Neural cell (in vitro differentiated cells): ENCODE measurements around the gene SIGLEC10. TPM values are rescaled to one million over a fixed set of nuclear protein-coding genes. Genes with fewer than 3 reads are reported as not detected.

Experiments
- H2AFZ ChIP-seq: fragments of 200-600, 300-800 bp; sonication (generic), shearing (Covaris generic); 2 replicates; pipeline ENCODE4 v1.6.0; 2014; ENCODE audit warnings: low read depth, mild to moderate bottlenecking, antibody characterized with exemption, low read length, moderate library complexity
- H3F3A ChIP-seq: fragments of 200-600 bp; shearing (Covaris generic); 2 replicates; pipeline ENCODE4 v1.6.1; 2016; ENCODE audit warnings: mild to moderate bottlenecking, moderate library complexity, mixed read lengths, antibody characterized with exemption, low read length; ENCODE audit not compliant: insufficient read depth, poor library complexity, severe bottlenecking
- H3K27ac ChIP-seq: fragments of 200-600, 300-800 bp; sonication (generic), shearing (Covaris generic); 2 replicates; pipeline ENCODE4 v1.5.1; 2014; ENCODE audit warnings: mild to moderate bottlenecking, low read length, moderate library complexity
- H3K27me3 ChIP-seq: fragments of 300-800, 200-600 bp; sonication (generic), shearing (Covaris generic); 2 replicates; pipeline ENCODE4 v1.6.0; 2014; ENCODE audit warnings: mild to moderate bottlenecking, low read depth, low read length, moderate library complexity; ENCODE audit not compliant: insufficient read depth
- H3K36me3 ChIP-seq: fragments of 300-800, 200-600 bp; sonication (generic), shearing (Covaris generic); 2 replicates; pipeline ENCODE4 v1.5.1; 2014; ENCODE audit warnings: mild to moderate bottlenecking, antibody characterized with exemption, low read length, moderate library complexity; ENCODE audit not compliant: insufficient read depth
- H3K4me2 ChIP-seq: fragments of 300-800, 200-600 bp; sonication (generic), shearing (Covaris generic); 2 replicates; pipeline ENCODE4 v1.6.0; 2014; ENCODE audit warnings: mild to moderate bottlenecking, low read length
- H3K4me3 ChIP-seq: fragments of 300-800, 200-600 bp; sonication (generic), shearing (Covaris generic); 2 replicates; pipeline ENCODE4 v1.5.1; 2014; ENCODE audit warnings: mild to moderate bottlenecking, low read length, moderate library complexity
- H3K79me2 ChIP-seq: fragments of 200-600 bp; shearing (Covaris generic); replicated peaks from 2 replicates; pipeline ENCODE4 v1.6.0; 2014; ENCODE audit warnings: mild to moderate bottlenecking, low read length, moderate library complexity; ENCODE audit not compliant: insufficient read depth
- H3K9ac ChIP-seq: fragments of 300-800, 200-600 bp; sonication (generic), shearing (Covaris generic); 2 replicates; pipeline ENCODE4 v1.6.1; 2016; ENCODE audit warnings: mild to moderate bottlenecking, low read length, mixed read lengths
- H3K9me2 ChIP-seq: fragments of 200-600 bp; shearing (Covaris generic); 2 replicates; pipeline ENCODE4 v1.6.1; 2016; ENCODE audit warnings: mild to moderate bottlenecking, low read length, mixed read lengths; ENCODE audit not compliant: insufficient read depth
- H3K9me3 ChIP-seq: fragments of 200-600, 300-800 bp; sonication (generic), shearing (Covaris generic); 2 replicates; pipeline ENCODE4 v1.6.1; 2016; ENCODE audit warnings: mild to moderate bottlenecking, mixed run types, low read length, moderate library complexity, mixed read lengths
- H4K20me1 ChIP-seq: fragments of 200-600 bp; shearing (Covaris generic); 2 replicates; pipeline ENCODE4 v1.6.1; 2016; ENCODE audit warnings: mild to moderate bottlenecking, mixed run types; ENCODE audit not compliant: insufficient read depth
- EP300 ChIP-seq: fragments of 450-650 bp; conservative IDR thresholded peaks from 2 replicates; pipeline ENCODE4 v1.6.1; 2014; ENCODE audit warnings: antibody characterized with exemption, mild to moderate bottlenecking, moderate library complexity; ENCODE audit not compliant: poor library complexity, severe bottlenecking
- EZH2 ChIP-seq: fragments of 200-600, 300-800 bp; shearing (Covaris generic), sonication (generic); IDR thresholded peaks from 2 replicates; pipeline ENCODE4 v1.6.1; 2014; ENCODE audit warnings: antibody characterized with exemption, low read length, borderline replicate concordance, mild to moderate bottlenecking; ENCODE audit not compliant: insufficient read depth, poor library complexity, severe bottlenecking
- MXI1 ChIP-seq: fragments of 450-650 bp; conservative IDR thresholded peaks from 2 replicates; pipeline ENCODE4 v1.6.1; 2014; ENCODE audit warnings: antibody characterized with exemption, mild to moderate bottlenecking; ENCODE audit not compliant: poor library complexity, severe bottlenecking
- POLR2AphosphoS5 ChIP-seq: IDR thresholded peaks from 2 replicates; pipeline ENCODE4 v1.6.1; 2012
- REST ChIP-seq: IDR thresholded peaks from 2 replicates; pipeline ENCODE4 v1.6.1; 2012; ENCODE audit warnings: borderline replicate concordance
- SMC3 ChIP-seq: fragments of 450-650 bp; conservative IDR thresholded peaks from 2 replicates; pipeline ENCODE4 v1.6.1; 2014; ENCODE audit warnings: antibody characterized with exemption, mild to moderate bottlenecking, moderate library complexity; ENCODE audit not compliant: poor library complexity
- TAF1 ChIP-seq: IDR thresholded peaks from 2 replicates; pipeline ENCODE4 v1.6.1; 2012; ENCODE audit warnings: low read depth
- polyA plus RNA-seq: library from polyadenylated mRNA; depleted of rRNA; stranded (reverse); fragments of >200 nt; gene quantifications from 2 replicates; pipeline ENCODE4 v1.2.3, GENCODE V29; 2014
- TF ChIP-seq, protein P1 (sequence below): fragments of 450-650 bp; IDR thresholded peaks from 2 replicates; pipeline ENCODE4 v1.5.1; 2014; ENCODE audit warnings: antibody characterized with exemption, mild to moderate bottlenecking, moderate library complexity; ENCODE audit not compliant: poor library complexity, severe bottlenecking

The SIGLEC10 gene
- polyA plus RNA-seq, 1 donor from 2014 or later = not detected

DNA sequence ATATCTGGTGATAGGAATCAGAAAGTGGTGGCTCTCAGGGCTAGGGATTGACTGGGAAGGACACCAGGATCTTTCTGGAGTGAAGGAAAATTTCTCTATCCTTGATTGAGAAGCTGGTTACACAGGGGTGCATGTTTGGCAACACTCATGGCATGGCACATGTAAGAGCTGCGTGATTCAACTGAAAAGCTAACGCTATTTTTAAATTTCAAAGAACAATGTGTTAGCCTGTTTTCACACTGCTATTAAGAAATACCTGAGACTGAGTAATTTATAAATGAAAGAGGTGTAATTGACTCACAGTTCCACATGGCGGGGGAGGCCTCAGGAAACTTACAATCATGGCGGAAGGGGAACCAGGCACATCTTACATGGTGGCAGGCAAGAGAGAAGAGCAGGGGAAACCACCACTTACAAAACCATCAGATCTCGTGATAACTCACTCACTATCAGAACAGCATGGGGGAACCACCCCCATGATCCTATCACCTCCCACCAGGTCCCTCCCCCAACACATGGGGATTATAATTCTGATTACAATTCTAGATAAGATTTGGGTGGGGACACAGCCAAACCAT is 33.4 kb upstream of the SIGLEC10 start:
- Histone ChIP-seq H3K9me3 (no peaks in the 10 kb centered on the region), H3K9ac (no peak overlapping the region), H3F3A (no peaks in the 10 kb centered on the region), H3K4me2 (no peak overlapping the region), H3K27ac (no peak overlapping the region), H3K36me3 (no peaks in the 10 kb centered on the region), H2AFZ (no peak overlapping the region), H3K27me3 (no peaks in the 10 kb centered on the region), H3K79me2 (no peaks in the 10 kb centered on the region), H4K20me1 (no peaks in the 10 kb centered on the region), H3K4me3 (no peak overlapping the region), H3K9me2 (no peaks in the 10 kb centered on the region)
- no peak for TF ChIP-seq POLR2AphosphoS5
- no peak for TF ChIP-seq MXI1
- TF ChIP-seq, protein P1, sequence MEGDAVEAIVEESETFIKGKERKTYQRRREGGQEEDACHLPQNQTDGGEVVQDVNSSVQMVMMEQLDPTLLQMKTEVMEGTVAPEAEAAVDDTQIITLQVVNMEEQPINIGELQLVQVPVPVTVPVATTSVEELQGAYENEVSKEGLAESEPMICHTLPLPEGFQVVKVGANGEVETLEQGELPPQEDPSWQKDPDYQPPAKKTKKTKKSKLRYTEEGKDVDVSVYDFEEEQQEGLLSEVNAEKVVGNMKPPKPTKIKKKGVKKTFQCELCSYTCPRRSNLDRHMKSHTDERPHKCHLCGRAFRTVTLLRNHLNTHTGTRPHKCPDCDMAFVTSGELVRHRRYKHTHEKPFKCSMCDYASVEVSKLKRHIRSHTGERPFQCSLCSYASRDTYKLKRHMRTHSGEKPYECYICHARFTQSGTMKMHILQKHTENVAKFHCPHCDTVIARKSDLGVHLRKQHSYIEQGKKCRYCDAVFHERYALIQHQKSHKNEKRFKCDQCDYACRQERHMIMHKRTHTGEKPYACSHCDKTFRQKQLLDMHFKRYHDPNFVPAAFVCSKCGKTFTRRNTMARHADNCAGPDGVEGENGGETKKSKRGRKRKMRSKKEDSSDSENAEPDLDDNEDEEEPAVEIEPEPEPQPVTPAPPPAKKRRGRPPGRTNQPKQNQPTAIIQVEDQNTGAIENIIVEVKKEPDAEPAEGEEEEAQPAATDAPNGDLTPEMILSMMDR = no peak
- no peak for TF ChIP-seq REST
- TF ChIP-seq EP300 = no peak
- no peak for TF ChIP-seq SMC3
- no peak for TF ChIP-seq EZH2

DNA sequence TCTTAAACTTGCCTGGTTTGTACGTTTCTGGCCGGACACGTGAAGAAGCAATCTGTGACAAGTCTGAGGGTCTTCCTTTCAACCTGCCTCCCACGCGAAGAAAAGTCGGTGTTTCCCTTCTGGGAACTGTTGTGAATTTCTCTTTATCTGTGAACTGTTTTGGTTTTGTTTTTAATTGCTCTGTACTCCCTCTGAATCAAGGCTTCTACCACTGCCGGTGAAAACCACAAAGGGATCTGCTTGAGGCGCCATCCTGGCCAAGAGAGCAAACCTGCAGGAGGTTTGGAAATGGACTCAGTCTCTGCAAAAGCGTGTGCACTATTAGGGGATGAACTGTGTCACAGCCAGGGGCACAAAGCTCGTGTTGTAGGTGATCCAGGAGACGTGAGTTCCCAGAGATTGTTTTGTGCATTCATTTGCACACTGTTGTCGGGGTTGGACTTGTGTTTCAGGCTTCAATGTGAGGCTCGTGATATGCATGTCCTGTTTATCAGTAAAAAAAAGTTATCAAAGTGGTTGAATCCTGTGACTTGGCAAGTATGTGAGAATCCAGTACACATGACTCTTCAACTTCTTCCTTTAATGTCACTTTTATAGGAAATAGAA is 31.1 kb upstream of the SIGLEC10 start:
- H3K9ac ChIP-seq = no peak overlapping the region
- H3K79me2 ChIP-seq = no peaks in the 10 kb centered on the region
- no peak overlapping the region for H3K4me3 ChIP-seq

More for the DNA sequence above, 31.1 kb upstream of the SIGLEC10 start:
- TF ChIP-seq TAF1 (no peak), MXI1 (no peak)
- TF ChIP-seq, protein P1 = no peak
- no peak overlapping the region for H2AFZ ChIP-seq
- no peaks in the 10 kb centered on the region for H3K9me2 ChIP-seq
- no peaks in the 10 kb centered on the region for H3F3A ChIP-seq
- H3K27ac ChIP-seq = no peak overlapping the region
- no peaks in the 10 kb centered on the region for H3K36me3 ChIP-seq
- no peaks in the 10 kb centered on the region for H3K9me3 ChIP-seq
- no peak overlapping the region for H3K4me2 ChIP-seq
- H4K20me1 ChIP-seq = no peaks in the 10 kb centered on the region
- H3K27me3 ChIP-seq = no peaks in the 10 kb centered on the region
